HepG2 (cell line): Measurements from ENCODE around the gene ARIH2. TPM values are rescaled to one million over a fixed set of nuclear protein-coding genes. Genes with fewer than 3 reads are reported as not detected.

ENCODE experiments used
- CBFB ChIP-seq: sonication (generic); formaldehyde crosslinking; IDR thresholded peaks from 2 replicates; pipeline ENCODE4 v1.4.0; 2020; ENCODE audit warnings: missing genetic modification reagents
- FUBP1 ChIP-seq: sonication (generic); formaldehyde crosslinking; IDR thresholded peaks from 2 replicates; pipeline ENCODE4 v1.5.1; 2020; ENCODE audit warnings: missing genetic modification reagents, mild to moderate bottlenecking, borderline replicate concordance
- HDAC2 ChIP-seq: sonication (generic); formaldehyde crosslinking; IDR thresholded peaks from 2 replicates; pipeline ENCODE4 v1.4.0; 2020; ENCODE audit warnings: missing genetic modification reagents
- HNF4A ChIP-seq: sonication (generic); formaldehyde crosslinking; IDR thresholded peaks from 2 replicates; pipeline ENCODE4 v1.4.0; 2020; ENCODE audit warnings: missing genetic modification reagents
- LRRFIP1 ChIP-seq: sonication (generic); formaldehyde crosslinking; conservative IDR thresholded peaks from 2 replicates; pipeline ENCODE4 v1.4.0; 2020; ENCODE audit warnings: missing genetic modification reagents
- NFYC ChIP-seq: IDR thresholded peaks from 2 replicates; pipeline ENCODE4 v1.6.1; 2016; ENCODE audit warnings: missing genetic modification reagents, missing compliant biosample characterization
- PHB2 ChIP-seq: fragments of 450-650 bp; IDR thresholded peaks from 2 replicates; pipeline ENCODE4 v1.6.1; 2018; ENCODE audit not compliant: partially characterized antibody
- PHF5A ChIP-seq: IDR thresholded peaks from one replicate; pipeline ENCODE4 v1.6.1; 2018; ENCODE audit warnings: low read depth, missing genetic modification reagents; ENCODE audit not compliant: unreplicated experiment
- POGZ ChIP-seq: sonication (generic); formaldehyde crosslinking; IDR thresholded peaks from 2 replicates; pipeline ENCODE4 v1.4.0; 2020; ENCODE audit warnings: mild to moderate bottlenecking, missing genetic modification reagents
- PRDM10 ChIP-seq: sonication (generic); formaldehyde crosslinking; IDR thresholded peaks from 2 replicates; pipeline ENCODE4 v1.4.0; 2020; ENCODE audit warnings: low read depth, missing genetic modification reagents
- SYNCRIP ChIP-seq: fragments of 200-400 bp; formaldehyde crosslinking; IDR thresholded peaks from 2 replicates; pipeline ENCODE4 v1.6.1; 2018; ENCODE audit warnings: mild to moderate bottlenecking, low read depth, low read length; ENCODE audit not compliant: insufficient read depth
- YEATS4 ChIP-seq: sonication (generic); formaldehyde crosslinking; IDR thresholded peaks from 2 replicates; pipeline ENCODE4 v1.4.0; 2020; ENCODE audit warnings: missing genetic modification reagents, borderline replicate concordance
- ZBTB39 ChIP-seq: sonication (generic); formaldehyde crosslinking; IDR thresholded peaks from 2 replicates; pipeline ENCODE4 v1.5.0; 2020; ENCODE audit warnings: missing genetic modification reagents
- ZFP36 ChIP-seq: fragments of 150-350 bp; IDR thresholded peaks from 2 replicates; pipeline ENCODE4 v1.6.1; 2018; ENCODE audit warnings: borderline replicate concordance, low read length, low read depth; ENCODE audit not compliant: partially characterized antibody
- ZNF546 ChIP-seq: sonication (generic); formaldehyde crosslinking; conservative IDR thresholded peaks from 2 replicates; pipeline ENCODE4 v1.8.1; 2023; ENCODE audit warnings: mild to moderate bottlenecking, missing genetic modification reagents
- ZNF773 ChIP-seq: sonication (generic); formaldehyde crosslinking; IDR thresholded peaks from 2 replicates; pipeline ENCODE4 v1.4.0; 2020; ENCODE audit warnings: missing genetic modification reagents, borderline replicate concordance
- ZNF780A ChIP-seq: sonication (generic); formaldehyde crosslinking; IDR thresholded peaks from 2 replicates; pipeline ENCODE4 v1.8.0; 2022; ENCODE audit warnings: mild to moderate bottlenecking, missing genetic modification reagents, moderate library complexity
- ZZZ3 ChIP-seq: sonication (generic); formaldehyde crosslinking; IDR thresholded peaks from 2 replicates; pipeline ENCODE4 v1.4.0; 2020; ENCODE audit warnings: missing genetic modification reagents, mild to moderate bottlenecking, borderline replicate concordance
- polyA plus RNA-seq, 8 experiments: library from polyadenylated mRNA; depleted of rRNA in 3 of 8; stranded (reverse) in 7 of 8; unstranded in 1 of 8; fragments of >200 nt; fragmentation: Illumina TruSeq in 4 of 8; extraction: Trizol in 4 of 8; gene quantifications; 2 replicates each; pipeline versions ENCODE4 v1.2.1 to v1.2.3, GENCODE V29; 2011 to 2016; ENCODE audit warnings: low read depth in 4 of 8, missing spikeins in 1 of 8, mixed read lengths in 1 of 8; ENCODE audit not compliant: insufficient read depth in 1 of 8
- total RNA-seq, 5 experiments: library from RNA; depleted of rRNA; stranded (reverse); fragments of >200 nt; fragmentation: Illumina TruSeq; extraction: Trizol; gene quantifications; 2 replicates each; pipeline ENCODE4 v1.2.3, GENCODE V29; 2016; ENCODE audit warnings: low read depth in 1 of 5

ARIH2 gene
- total and polyA plus RNA-seq, 2 of the 13 experiments (the other 11 are each of a cell fraction or from before 2014, with no cell fraction given): 64.8 to 83.3 TPM

- TF ChIP-seq PRDM10 (CRISPR knock-in tag) (no peak), PHB2 (no peak), PHF5A (CRISPR knock-in tag) (no peak), NFYC (no peak), SYNCRIP (no peak), ZNF546 (0 out of 2 replicates have a peak, but pooled peaks have one; percentile 34), ZFP36 (no peak), CBFB (CRISPR knock-in tag) (no peak; the same call in 1 of the 2 replicates), POGZ (CRISPR knock-in tag) (no peak), HNF4A (peak; percentile 60), FUBP1 (no peak), HDAC2 (CRISPR knock-in tag) (peak; percentile 69), LRRFIP1 (no peak), ZNF780A (CRISPR knock-in tag) (no peak), ZZZ3 (CRISPR knock-in tag) (no peak), ZBTB39 (CRISPR knock-in tag) (no peak), ZNF773 (CRISPR knock-in tag) (no peak), YEATS4 (CRISPR knock-in tag) (0 out of 2 replicates have a peak, but pooled peaks have one; percentile 41)
Observed at GRCh38 chr3:48897460-48898376, 20.9 kb upstream of the ARIH2 start (continued).
